Astrocyte (in vitro differentiated cells and primary cell): ENCODE results near the gene FCN3. TPM values are rescaled to one million over a fixed set of nuclear protein-coding genes. Genes with fewer than 3 reads are reported as not detected.

Experiments
- DNase-seq: peaks from one replicate; pipeline ENCODE4 v3.0.0-alpha.2; 2010; ENCODE audit warnings: low read depth
- FAIRE-seq: peaks from 2 replicates; lab custom pipeline; 2011; peaks lifted over from hg19 to GRCh38; lab: Jason Lieb, UNC
- H2AFZ ChIP-seq: 2 replicates; pipeline ENCODE4 v1.6.0; 2012; ENCODE audit warnings: low read depth, low read length, inconsistent platforms
- H3K27ac ChIP-seq: 2 replicates; pipeline ENCODE4 v1.5.1; 2011; ENCODE audit warnings: low read depth, low read length, inconsistent platforms
- H3K27me3 ChIP-seq: 2 replicates; pipeline ENCODE4 v1.6.0; 2011; ENCODE audit warnings: low read length, inconsistent platforms; ENCODE audit not compliant: insufficient read depth
- H3K36me3 ChIP-seq: 2 replicates; pipeline ENCODE4 v1.5.1; 2011; ENCODE audit warnings: low read length, inconsistent platforms; ENCODE audit not compliant: insufficient read depth
- H3K4me1 ChIP-seq: 2 replicates; pipeline ENCODE4 v1.5.1; 2011; ENCODE audit warnings: low read length, inconsistent platforms; ENCODE audit not compliant: insufficient read depth
- H3K4me2 ChIP-seq: 2 replicates; pipeline ENCODE4 v1.6.0; 2012; ENCODE audit warnings: low read length, inconsistent platforms
- H3K4me3 ChIP-seq: 2 replicates; pipeline ENCODE4 v1.5.1; 2011; ENCODE audit warnings: low read depth, mild to moderate bottlenecking, low read length, inconsistent platforms; ENCODE audit not compliant: insufficient read depth
- H3K79me2 ChIP-seq: 2 replicates; pipeline ENCODE4 v1.6.0; 2012; ENCODE audit warnings: mild to moderate bottlenecking, low read length, inconsistent platforms; ENCODE audit not compliant: insufficient read depth
- H3K9ac ChIP-seq: 2 replicates; pipeline ENCODE4 v1.6.0; 2012; ENCODE audit warnings: mild to moderate bottlenecking, low read length, inconsistent platforms
- H3K9me3 ChIP-seq: 2 replicates; pipeline ENCODE4 v1.5.1; 2012; ENCODE audit warnings: low read depth, mild to moderate bottlenecking, low read length, inconsistent platforms; ENCODE audit not compliant: insufficient read depth
- H4K20me1 ChIP-seq: 2 replicates; pipeline ENCODE4 v1.6.0; 2012; ENCODE audit warnings: low read length, inconsistent platforms; ENCODE audit not compliant: insufficient read depth
- H3K27ac Mint-ChIP-seq: one replicate; pipeline ENCODE4 v1.8.0; 2021; ENCODE audit warnings: mild to moderate bottlenecking, mixed read lengths; ENCODE audit not compliant: unreplicated experiment
- H3K27me3 Mint-ChIP-seq: one replicate; pipeline ENCODE4 v1.8.0; 2021; ENCODE audit warnings: low read depth, mixed read lengths; ENCODE audit not compliant: unreplicated experiment
- H3K36me3 Mint-ChIP-seq: one replicate; pipeline ENCODE4 v1.8.0; 2021; ENCODE audit warnings: low read depth, mixed read lengths; ENCODE audit not compliant: unreplicated experiment
- H3K4me1 Mint-ChIP-seq: one replicate; pipeline ENCODE4 v1.8.0; 2021; ENCODE audit warnings: low read depth, mixed read lengths; ENCODE audit not compliant: unreplicated experiment
- H3K4me3 Mint-ChIP-seq: one replicate; pipeline ENCODE4 v1.8.0; 2021; ENCODE audit warnings: mild to moderate bottlenecking, moderate library complexity, mixed read lengths; ENCODE audit not compliant: unreplicated experiment
- H3K9me3 Mint-ChIP-seq: one replicate; pipeline ENCODE4 v1.8.0; 2021; ENCODE audit warnings: mild to moderate bottlenecking, mixed read lengths; ENCODE audit not compliant: unreplicated experiment
- EZH2 ChIP-seq: IDR thresholded peaks from 2 replicates; pipeline ENCODE4 v1.6.1; 2012; ENCODE audit warnings: mild to moderate bottlenecking, low read length, inconsistent platforms; ENCODE audit not compliant: insufficient read depth
- total RNA-seq: library from RNA; stranded (reverse); gene quantifications from 2 replicates; pipeline ENCODE4 v1.2.1, GENCODE V29; 2021
- TF ChIP-seq, protein P1 (sequence below): IDR thresholded peaks from 2 replicates; pipeline ENCODE4 v1.5.1; 2011; ENCODE audit warnings: low read depth, mild to moderate bottlenecking, inconsistent platforms, low read length, moderate library complexity; ENCODE audit not compliant: insufficient read depth

FCN3 gene
- total RNA-seq, 1 donor from 2014 or later: not detected

DNA sequence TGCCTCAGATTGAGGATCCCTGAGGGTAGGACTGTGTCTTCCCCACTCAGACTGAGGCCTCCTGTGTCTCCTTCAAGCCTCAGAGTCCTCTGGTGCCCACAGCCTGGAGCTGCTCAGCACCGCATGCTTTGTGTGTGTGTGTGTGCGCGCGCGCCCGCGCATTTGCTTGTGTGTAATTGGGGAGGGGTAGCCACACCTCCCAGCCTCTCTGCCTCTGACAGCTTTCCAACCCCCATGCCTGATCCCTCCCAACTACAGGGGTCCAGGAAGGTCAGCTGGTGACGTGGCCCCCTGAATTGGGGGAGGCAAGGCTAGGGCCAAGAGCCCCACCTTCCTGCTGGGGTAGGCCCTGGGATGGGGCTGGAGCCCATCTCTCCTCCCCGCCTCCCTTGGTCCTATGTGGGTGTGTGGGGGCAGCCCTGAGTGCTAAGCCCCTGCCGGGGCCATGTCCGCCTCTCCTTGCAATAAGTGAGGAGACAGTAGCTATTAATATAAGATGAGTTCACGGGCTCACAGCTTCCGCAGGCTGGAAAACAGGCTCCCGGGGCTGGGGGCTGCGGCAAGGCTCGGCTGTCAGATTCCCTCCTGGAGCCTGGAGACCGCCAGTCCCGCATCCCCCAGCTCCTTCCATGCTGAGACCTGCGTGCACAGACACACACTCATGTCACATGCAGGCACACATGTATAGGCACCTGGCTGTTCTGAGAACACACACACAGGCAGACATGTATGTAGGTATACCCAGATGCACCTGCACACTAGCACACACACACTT lies 24.8 kb upstream of the FCN3 start:
- Histone ChIP-seq H4K20me1 (peaks cover 5% of the 10 kb centered on the region), H3K9ac (no peak overlapping the region), H3K27me3 (no peaks in the 10 kb centered on the region), H3K4me2 (no peak overlapping the region), H3K79me2 (no peaks in the 10 kb centered on the region), H3K27ac (no peak overlapping the region), H3K9me3 (no peaks in the 10 kb centered on the region), H3K4me3 (no peak overlapping the region), H3K4me1 (peaks cover 20% of the 10 kb centered on the region), H2AFZ (no peak overlapping the region), H3K36me3 (no peaks in the 10 kb centered on the region)
- Mint-ChIP-seq H3K27me3 (no peaks in the 10 kb centered on the region), H3K9me3 (no peaks in the 10 kb centered on the region), H3K4me1 (peaks cover 20% of the 10 kb centered on the region), H3K36me3 (no peaks in the 10 kb centered on the region), H3K4me3 (no peak overlapping the region), H3K27ac (no peak overlapping the region)
- FAIRE-seq (no peak), DNase-seq (no peak)
- TF ChIP-seq, protein P1, sequence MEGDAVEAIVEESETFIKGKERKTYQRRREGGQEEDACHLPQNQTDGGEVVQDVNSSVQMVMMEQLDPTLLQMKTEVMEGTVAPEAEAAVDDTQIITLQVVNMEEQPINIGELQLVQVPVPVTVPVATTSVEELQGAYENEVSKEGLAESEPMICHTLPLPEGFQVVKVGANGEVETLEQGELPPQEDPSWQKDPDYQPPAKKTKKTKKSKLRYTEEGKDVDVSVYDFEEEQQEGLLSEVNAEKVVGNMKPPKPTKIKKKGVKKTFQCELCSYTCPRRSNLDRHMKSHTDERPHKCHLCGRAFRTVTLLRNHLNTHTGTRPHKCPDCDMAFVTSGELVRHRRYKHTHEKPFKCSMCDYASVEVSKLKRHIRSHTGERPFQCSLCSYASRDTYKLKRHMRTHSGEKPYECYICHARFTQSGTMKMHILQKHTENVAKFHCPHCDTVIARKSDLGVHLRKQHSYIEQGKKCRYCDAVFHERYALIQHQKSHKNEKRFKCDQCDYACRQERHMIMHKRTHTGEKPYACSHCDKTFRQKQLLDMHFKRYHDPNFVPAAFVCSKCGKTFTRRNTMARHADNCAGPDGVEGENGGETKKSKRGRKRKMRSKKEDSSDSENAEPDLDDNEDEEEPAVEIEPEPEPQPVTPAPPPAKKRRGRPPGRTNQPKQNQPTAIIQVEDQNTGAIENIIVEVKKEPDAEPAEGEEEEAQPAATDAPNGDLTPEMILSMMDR: no peak

DNA sequence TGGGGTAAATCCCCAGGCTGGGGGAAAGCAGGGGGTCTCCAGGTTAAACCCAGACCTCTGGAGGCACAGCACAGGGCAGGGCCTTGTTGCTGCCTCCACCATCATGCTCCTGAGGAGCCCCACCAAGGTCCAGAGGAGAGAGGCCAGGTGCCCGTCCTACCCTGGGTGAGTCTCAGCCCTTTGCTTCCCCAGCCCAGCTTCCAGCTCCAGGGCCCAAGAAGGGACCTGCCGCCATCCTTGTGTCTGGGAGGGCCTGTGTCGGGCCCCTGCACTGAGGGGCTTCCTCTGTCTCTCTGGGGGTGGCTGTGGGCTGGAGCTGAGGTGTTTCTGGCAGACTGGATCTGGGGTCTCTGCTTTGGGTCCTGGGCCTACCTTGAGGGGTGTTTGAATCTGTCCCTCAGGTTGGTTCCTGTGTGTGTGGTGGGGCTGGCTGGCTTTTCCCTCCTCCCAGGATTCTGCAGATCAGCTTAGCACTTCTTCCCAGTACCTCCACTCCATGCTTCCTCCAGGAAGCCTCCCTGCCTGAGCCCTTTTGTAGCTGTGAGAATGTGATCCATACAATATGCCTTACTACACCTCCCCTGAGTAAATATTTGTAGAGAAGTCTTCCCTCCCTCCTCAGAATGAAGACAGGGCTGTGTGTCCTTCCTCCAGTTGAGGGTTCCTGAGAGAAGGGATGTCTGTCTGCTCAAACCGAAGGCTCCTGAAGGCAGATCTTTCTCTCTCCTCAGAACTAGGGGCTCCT lies 24.0 kb upstream of the FCN3 start:
- Histone ChIP-seq H3K4me1 (peaks cover 19% of the 10 kb centered on the region), H3K79me2 (no peaks in the 10 kb centered on the region), H3K27ac (no peak overlapping the region), H3K9me3 (no peaks in the 10 kb centered on the region), H2AFZ (no peak overlapping the region), H3K9ac (no peak overlapping the region), H3K36me3 (no peaks in the 10 kb centered on the region), H3K4me3 (no peak overlapping the region), H3K4me2 (no peak overlapping the region), H3K27me3 (no peaks in the 10 kb centered on the region), H4K20me1 (peaks cover 5% of the 10 kb centered on the region)
- TF ChIP-seq, protein P1: no peak
- Mint-ChIP-seq H3K9me3 (no peaks in the 10 kb centered on the region), H3K27ac (no peak overlapping the region), H3K4me1 (peaks cover 12% of the 10 kb centered on the region), H3K36me3 (no peaks in the 10 kb centered on the region), H3K27me3 (no peaks in the 10 kb centered on the region), H3K4me3 (peak overlapping the region; percentile 62)
- FAIRE-seq (no peak), DNase-seq (no peak)

DNA sequence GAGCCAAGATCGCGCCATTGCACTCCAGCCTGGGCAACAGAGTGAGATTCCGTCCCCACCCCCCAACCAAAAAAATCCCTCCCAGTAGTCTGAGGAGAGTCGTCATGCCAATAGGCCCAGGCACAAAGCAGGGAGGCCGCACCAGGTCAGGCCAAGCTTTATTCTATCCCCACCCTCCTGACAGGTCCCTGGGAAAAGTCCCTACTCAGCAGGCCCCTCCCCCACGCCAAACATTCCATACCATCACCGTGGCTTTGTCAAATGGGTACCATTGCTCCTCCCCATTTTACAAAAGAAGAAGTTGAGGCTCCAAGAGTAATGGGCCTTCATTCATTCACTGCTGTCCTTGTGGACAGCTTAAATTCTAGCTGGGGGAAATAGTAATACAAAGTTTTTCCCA lies 23.1 kb upstream of the FCN3 start:
- no peak overlapping the region for H3K9ac ChIP-seq
- Mint-ChIP-seq H3K4me3 (no peak overlapping the region), H3K27me3 (peaks cover 2% of the 10 kb centered on the region), H3K9me3 (no peaks in the 10 kb centered on the region), H3K4me1 (peaks cover 12% of the 10 kb centered on the region), H3K36me3 (no peaks in the 10 kb centered on the region), H3K27ac (no peak overlapping the region)
- H3K4me1 ChIP-seq: peaks cover 17% of the 10 kb centered on the region
- no peaks in the 10 kb centered on the region for H3K36me3 ChIP-seq
- no peak for DNase-seq
- H3K27me3 ChIP-seq: no peaks in the 10 kb centered on the region
- no peaks in the 10 kb centered on the region for H3K9me3 ChIP-seq
- H2AFZ ChIP-seq: no peak overlapping the region
- H3K79me2 ChIP-seq: no peaks in the 10 kb centered on the region
- H3K4me3 ChIP-seq: no peak overlapping the region
- H4K20me1 ChIP-seq: peaks cover 5% of the 10 kb centered on the region
- FAIRE-seq: no peak
- TF ChIP-seq, protein P1: no peak
- no peak for TF ChIP-seq EZH2
- no peak overlapping the region for H3K27ac ChIP-seq
- no peak overlapping the region for H3K4me2 ChIP-seq
